ENCODE data around the gene ASXL2.
"Not testable (repeated sequence)": the region's sequence is repeated elsewhere in the genome, so short reads cannot be mapped to it uniquely, and the experiment has no call there.

Gene ASXL2

DNA sequence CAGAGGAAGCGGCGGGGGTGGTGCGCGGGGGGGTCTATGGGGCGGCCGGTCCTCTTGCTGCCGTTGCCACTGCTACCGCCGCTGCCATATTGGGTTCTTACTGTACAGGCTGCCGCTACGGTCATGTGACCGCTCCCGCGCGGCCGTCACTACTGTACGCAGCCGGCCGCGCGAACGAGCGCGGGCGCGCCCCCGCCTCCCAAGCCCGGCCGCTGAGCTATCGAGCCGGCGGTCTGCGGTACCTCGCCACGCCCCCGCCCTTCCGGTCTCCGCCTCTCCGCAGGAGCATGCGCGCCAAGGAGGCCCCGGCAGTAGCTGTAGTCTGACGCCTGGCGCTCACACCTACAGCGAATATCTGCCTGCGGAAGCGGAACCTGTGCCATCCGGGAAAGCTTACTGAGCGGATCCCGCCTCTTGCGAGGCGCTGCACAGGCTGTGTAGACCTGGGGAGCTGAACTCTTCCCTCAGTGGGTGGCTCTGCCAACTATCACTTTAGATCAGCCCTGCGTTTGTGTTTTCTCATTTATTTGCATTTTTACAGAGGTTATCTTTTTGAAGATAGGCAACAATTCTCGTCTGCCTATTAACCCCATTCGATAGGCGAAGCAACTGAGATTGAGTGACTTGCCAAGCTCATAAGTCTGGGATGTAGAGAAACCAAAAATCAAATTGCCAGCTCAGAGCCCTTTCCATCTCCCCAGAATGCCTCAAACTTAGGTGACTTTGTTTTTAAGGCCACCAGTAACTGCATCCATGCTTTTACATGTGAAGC is at the start of gene ASXL2:
TSS of gene ASXL2 (minus strand) at position 127 of the 772 bp plus-strand sequence. CDS start 265 bp downstream, outside the sequence.
- peak; percentile 90 to 99 for DNase-seq

DNA sequence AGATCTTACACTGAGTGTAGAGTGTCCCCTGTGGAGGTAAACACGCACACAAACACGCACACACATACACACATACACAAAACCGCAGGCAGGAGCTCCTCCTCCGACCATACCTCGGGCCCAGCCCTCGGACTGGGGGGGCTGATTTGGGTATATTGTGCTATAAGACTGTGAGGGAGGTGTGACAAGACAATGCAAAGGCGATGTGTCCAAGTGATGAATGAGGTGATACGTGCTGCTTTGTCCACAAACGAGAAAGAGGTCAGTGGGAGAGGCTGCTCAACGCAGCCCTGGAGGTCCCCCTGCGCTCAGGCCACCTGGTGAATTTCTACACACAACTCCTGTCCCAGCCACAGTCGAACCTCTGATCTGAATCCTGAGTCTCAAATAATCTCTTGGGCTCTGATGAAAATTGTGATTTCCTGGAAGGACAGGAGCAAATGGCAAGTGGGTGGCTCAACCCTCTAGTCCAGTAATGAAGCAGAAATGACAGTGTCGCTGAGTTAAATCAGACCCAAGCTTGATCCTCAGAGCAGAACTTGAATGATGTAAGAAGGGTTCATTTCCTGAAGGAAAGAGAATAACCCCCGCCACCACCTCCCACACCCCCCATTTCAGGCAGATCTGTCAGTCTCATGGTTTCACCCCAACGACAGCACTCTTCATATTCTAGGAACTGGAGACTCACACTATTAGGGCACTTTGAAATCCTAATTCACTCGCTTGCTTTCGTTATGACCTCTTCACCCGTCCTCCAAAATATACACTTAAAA is 48.9 kb upstream of the ASXL2 start:
- DNase-seq: no peak

DNA sequence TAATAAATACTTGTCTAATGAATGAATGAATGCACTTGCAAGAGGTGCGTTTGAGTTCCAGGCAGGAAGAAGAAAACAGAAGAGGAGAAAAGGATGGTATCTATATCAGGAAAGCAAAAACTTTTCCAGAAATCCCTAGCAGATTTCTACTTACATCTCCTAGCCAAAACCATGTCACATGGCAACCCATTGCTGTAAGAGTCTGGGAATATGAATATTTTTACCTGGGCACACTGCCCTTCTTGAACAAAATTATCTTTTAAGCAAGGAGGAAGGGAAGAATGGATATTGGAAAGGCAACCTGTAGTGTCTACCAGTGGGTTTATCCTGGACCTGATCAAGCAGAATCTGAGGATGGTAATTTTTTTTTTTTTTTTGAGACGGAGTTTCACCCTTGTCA is 44.2 kb upstream of the ASXL2 start:
- no peak for DNase-seq

DNA sequence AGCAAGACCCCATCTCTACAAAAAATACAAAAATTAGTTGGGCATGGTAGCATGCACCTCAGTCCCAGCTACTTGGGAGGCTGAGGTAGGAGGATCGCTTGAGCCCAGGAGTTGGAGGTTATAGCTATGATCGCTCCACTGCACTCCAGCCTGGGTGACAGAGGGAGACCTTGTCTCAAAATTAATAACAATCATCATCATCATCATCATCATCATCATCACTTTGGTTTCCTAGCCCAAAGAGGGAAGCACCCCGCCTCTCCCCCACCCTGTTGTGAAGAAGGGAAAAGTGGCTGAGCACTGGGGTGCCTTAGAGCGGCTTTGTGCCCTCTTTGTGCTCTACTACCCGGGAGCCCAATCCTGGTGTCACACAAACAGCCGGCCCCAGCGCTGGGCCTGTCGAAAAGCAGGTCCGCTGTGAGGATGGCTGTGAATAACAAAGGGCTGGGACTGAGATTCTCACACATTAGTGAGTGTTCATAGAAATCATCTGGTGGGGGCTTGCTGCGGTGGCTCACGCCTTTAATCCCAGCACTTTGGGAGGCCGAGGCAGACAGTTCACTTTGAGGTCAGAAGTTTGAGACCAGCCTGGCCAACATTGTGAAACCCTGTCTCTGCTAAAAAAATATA is 42.6 kb upstream of the ASXL2 start:
- no peak for DNase-seq

DNA sequence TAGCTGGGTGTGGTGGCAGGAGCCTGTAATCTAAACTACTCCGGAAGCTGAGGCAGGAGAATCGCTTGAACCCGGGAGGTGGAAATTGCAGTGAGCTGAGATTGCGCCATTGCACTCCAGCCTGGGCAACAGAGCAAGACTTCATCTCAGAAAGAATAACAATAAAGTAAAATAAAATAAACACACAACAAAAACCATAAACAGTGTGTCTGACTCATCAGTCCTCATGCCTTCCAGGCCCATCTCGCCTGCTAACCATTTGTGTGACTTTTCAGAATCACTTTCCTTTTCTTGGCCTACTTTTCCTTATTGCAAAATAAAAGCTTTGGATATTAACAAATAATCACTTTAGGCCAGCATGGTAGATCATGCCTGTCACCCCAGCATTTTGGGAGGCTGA is 42.0 kb upstream of the ASXL2 start:
- DNase-seq: no peak

DNA sequence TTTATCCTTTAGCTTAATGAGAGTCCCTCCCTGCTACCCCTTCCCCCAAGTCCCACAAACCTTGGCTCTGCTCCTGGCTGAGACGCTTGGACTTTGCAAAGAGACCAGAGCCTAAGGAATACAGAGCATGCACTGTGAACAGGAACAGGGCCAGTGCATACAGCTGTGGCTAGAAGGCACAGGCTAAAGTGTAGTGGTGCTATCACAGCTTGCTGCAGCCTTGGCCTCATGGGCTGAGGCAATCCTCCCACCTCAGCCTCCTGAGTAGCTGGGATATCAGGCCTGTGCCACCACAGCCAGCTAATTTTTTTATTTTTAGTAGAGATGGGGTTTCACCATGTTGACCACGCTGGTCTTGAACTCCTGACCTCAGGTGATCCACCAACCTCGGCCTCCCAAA is 39.5 kb upstream of the ASXL2 start:
- no peak for DNase-seq

DNA sequence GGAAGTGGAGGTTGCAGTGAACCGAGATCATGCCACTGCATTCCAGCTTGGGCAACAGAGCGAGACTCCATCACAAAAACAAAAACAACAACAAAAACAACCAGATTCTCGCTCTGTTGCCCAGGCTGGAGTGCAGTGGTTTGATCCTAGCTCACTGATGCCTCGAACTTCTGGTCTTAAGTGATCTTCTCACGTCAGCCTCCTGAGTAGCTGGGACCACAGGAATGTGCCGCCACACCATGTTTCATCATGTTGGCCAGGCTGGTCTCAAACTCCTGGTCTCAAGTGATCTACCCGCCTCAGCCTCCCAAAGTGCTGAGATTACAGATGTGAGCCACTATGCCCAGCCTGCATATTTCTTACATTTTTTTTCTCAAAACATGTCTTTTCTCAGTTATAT is 39.1 kb upstream of the ASXL2 start:
- not testable (repeated sequence) for DNase-seq

DNA sequence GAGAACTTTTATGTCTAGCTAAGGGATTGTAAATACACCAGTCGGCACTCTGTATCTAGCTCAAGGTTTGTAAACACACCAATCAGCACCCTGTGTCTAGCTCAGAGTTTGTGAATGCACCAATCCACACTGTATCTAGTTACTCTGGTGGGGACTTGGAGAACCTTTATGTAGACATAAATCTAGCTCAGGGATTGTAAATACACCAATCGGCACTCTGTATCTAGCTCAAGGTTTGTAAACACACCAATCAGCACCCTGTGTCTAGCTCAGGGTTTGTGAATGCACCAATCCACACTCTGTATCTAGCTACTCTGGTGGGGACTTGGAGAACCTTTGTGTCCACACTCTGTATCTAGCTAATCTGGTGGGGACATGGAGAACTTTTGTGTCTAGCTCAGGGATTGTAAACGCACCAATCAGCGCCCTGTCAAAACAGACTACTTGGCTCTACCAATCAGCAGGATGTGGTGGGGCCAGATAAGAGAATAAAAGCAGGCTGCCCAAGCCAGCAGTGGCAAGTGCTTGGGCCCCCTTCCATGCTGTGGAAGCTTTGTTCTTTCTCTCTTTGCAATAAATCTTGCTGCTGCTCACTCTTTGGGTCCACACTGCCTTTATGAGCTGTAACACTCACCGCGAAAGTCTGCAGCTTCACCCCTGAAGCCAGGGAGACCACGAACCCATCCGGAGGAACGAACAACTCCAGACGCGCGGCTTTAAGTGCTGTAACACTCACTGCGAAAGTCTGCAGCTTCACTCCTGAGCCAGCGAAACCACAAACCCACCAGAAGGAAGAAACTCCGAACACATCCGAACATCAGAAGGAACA is 37.9 kb upstream of the ASXL2 start:
- not testable (repeated sequence) for DNase-seq

DNA sequence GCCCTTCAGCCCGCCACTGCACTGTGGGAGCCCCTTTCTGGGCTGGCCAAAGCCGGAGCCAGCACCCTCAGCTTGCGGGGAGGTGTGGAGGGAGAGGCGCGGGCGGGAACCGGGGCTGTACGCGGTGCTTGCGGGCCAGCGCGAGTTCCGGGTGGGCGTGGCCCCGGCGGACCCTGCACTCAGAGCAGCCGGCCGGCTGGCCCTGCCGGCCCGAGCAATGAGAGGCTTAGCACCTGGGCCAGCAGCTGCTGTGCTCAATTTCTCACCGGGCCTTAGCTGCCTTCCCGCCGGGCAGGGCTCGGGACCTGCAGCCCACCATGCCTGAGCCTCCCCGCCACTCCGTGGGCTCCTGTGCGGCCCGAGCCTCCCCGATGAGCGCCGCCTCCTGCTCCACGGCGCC is 37.1 kb upstream of the ASXL2 start:
- DNase-seq: not testable (repeated sequence)

DNA sequence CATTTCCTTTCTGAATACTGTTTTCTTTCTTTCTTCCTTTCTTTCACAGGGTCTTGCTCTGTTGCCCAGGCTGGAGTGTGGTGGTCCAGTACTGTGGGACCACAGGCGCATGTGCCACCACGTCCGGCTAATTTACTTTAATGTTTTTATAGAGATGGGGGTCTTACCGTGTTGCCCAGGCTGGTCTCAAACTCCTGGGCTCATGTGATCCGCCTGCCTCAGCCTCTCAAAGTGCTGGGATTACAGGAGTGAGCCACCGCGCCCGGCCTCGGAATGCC is 35.3 kb upstream of the ASXL2 start:
- not testable (repeated sequence) for DNase-seq

DNA sequence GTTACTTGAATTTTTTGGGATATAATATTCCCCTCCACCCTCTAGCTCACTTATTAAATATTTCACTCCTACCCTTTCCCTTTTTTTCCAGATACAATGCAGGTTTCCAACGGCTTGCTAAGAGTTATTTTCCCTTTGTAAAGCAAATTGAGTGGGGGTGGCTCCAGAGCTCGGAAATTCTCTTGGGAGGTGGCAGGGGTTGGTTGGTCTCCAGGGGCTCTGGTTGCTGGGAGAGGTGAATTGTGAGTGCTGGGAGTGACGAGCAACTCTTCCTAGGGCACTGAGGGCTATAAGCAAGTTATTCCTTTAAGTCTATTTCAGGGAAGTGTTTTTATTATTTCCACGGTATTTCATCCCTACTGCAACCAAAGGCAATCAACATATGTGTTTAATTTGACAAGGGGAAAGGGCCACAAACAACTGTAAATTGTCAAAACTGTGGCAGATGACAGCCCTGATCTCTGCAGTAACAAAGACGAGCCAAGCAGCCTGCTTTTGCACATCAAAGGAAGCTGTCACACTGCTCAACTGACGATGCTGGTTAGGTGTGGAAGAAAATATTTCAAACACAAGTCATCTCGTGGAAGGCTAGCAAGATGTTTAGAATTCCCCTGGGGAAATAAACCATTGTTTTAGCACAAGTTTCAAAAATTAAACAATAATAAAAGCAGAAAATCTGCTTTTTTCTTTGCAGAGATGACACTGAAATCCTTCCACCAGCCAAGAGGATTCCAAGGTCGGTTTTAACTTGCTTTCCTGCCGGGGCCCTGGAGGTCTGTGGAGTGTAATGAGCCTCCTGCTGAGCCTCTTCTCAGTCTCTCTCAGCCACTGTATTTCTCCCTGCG is 34.8 kb upstream of the ASXL2 start:
- peak in 1 of 2 experiments; percentile 29 for DNase-seq

DNA sequence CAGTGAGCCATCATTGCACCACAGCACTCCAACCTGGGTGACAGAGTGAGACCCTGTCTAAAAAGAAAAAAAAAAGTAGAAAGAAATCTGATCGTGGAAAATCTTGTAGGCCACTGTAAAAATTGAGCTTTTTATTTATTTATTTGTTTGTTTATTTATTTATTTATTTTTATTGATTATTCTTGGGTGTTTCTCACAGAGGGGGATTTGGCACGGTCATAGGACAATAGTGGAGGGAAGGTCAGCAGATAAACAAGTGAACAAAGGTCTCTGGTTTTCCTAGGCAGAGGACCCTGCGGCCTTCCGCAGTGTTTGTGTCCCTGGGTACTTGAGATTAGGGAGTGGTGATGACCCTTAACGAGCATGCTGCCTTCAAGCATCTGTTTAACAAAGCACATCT is 31.3 kb upstream of the ASXL2 start:
- not testable (repeated sequence) for DNase-seq

DNA sequence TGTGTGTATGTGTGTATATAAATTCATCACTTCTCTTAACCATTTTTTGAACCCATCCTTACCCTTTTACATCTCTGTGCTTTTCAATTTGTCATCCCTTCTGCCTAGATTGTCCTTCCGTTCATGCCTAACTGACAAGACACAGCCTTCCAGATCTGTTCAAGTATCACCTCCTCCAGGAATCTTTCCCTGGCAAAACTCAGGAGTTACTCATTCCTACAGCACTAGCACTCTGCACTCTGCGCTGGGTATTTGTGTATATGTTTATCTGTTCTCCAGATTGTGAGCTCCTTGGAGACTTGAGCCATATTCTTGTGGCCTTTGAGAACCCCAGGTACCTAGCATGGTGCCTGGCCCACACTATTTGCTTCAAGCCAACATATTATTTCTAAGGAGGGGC is 26.8 kb upstream of the ASXL2 start:
- DNase-seq: no peak

DNA sequence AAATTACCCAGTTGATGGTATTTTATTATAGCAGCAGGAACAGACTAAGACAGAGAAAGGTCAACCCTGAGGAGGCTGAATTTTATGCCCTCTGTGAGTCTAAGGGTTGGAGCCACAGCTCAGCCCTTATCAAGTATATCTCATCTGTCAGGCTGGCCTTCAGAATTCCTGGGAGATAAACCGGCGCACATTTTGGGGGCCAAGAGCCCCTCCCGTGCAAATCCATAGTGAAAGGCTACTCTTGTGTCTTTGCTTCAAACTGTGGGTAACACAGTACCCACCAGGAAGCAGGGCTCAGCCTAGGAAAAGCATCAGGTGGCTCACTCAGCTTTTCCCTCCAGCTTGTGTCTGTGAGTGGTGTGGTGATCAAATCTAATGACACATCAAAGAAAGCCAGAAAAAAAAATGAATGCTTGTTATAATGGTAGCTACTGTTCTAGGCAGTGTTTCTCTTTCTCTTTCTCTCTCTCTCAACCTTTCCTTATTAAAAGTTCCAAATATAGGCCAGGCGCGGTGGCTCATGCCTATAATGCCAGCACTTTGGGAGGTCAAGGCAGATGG is 25.0 kb upstream of the ASXL2 start:
- DNase-seq: no peak

DNA sequence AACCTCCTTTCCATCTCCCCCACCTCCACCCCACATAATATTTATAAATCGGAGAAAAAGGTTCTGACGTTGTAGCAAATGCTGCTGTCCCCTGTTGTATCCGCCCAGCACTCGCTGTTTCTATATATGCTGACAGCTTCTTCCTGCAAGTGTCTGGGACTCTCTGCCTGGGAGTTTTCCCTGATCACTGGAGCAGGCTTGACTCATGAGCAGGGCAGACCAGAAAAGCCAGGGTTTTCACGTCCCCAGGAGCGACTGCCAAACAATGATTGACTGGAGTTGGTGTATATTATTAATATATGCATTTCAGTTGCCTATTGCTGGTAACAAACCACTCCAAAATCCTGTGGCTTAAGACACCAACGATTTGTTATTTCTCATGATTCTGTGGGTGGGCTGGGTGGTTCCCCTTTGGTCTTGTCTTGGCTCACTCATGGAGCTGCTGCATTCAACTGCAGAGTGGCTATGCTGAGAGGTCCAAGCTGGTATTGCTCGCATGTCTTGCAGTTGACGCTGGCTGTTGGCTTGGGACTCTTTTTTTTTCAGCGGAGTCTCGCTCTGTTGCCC is 21.2 kb upstream of the ASXL2 start:
- no peak for DNase-seq

DNA sequence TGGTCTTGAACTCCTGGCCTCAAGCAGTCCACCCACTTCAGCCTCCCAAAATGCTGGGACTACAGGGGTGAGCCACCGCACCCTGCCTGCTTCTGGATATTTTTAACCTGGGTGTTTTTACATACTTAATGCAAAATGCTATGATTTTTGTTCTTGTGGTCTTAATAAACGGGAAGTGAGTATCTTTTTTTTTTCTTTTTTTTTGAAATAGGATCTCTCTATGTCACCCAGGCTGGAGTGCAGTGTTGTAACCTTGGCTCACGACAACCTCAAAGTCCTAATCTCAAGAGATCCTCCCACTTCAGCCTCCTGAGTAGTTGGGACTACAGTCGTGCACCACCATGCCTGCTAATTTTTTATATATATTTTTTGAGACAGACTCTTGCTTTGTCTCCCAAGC is 19.2 kb upstream of the ASXL2 start:
- DNase-seq: no peak

DNA sequence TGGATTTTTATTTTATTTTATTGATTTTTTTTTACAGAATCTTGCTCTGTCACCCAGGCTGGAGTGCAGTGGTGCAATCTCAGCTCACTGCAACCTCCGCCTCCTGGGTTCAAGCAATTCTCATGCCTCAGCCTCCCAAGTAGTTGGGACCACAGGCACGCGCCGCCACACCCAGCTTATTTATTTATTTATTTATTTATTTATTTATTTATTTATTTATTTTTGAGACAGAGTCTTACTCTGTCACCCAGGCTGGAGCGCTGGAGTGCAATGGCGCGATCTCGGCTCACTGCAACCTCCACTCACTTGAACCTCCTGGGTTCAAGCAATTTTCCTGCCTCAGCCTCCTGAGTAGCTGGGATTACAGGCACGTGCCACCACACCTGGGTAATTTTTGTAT is 18.0 kb upstream of the ASXL2 start:
- DNase-seq: not testable (repeated sequence)

DNA sequence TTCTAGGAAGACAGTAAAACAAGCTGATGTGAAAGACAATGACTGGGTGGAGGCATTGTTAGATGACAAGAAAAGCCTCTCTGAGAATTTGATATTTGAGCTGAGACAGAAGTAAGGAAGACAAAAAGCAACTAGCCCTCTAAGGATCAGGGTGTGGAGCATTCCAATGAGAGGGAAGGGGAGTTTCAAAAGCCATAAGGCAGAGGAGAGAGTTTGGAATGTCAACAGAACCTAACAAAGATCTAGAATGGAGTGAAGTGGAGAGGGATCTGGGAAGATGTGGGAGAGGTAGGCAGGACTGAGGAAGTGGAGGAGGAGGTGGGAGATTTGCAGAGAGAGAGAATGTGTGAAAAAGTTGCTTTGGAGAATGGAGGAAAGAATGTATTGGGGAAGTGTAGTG is 17.3 kb upstream of the ASXL2 start:
- no peak for DNase-seq

DNA sequence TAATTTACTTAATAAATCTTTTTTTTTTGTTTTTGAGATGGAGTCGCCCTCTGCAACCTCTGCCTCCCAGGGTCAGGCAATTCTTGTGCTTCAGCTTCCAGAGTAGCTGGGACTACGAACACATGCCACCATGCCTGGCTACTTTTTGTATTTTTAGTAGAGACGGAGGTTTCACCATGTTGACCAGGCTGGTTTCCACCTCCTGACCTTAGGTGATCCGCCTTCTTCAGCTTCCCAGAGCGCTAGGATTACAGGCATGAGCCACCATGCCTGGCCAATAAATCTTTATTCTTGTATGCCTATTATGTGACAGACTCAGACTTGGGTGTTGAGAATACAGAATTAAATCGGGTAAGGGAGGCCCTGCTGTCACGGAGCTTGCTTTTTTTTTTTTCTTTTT is 16.7 kb upstream of the ASXL2 start:
- DNase-seq: no peak

DNA sequence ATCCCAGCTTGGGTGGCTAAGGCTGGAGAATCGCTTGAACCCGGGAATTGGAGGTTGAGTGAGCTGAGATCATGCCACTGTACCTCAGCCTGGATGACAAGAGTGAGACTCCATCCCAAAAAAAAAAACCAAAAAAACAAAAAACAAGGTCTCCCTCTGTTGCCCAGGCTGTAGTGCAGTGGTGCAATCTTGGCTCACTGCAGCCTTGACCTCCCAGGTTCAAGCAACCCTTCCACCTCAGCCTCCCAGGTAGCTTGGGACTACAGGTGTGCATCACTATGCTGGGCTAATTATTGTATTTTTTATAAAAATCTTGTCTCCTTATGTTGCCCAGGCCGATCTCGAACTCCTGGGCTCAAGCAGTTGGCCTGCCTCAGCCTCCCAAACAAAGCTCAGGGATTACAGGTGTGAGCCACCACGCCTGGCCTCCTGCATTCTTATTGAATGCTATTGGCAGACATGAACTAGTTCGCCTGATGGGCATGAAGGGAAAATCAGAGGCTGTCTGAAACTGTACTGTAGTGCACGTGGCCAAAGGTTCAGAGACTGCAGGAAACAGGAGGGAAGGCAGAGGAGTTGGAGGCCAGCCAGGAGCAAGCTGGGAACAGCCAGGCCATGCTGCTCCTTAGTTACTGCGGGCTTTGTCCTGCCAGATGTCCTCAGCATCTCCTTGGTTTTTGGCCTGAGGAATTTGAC is 16.0 kb upstream of the ASXL2 start:
- no peak for DNase-seq

DNA sequence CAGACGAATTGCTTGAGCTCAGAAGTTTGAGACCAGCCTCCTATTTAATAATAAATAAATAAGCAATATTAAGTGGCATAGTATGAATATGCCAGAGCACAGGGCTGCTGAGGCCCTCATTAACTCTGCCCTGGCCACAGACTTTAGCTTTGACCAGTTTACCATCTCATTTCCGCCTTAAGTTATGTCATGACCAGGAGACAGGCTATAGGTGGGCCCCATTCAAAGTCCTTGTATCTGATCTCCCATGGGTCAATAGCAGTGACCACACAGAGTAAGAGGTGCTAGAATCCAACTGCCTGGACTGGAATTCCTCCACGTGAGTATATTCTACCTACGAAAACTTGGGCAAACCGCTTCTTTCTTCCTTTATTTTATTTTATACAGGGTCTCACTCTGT is 13.4 kb upstream of the ASXL2 start:
- DNase-seq: no peak
